Hepatocyte (in vitro differentiated cells): ENCODE data around the gene HLX. TPM values are rescaled to one million over a fixed set of nuclear protein-coding genes. Genes with fewer than 3 reads are reported as not detected.

Experiments used
- DNase-seq: peaks from one replicate; pipeline ENCODE4 v3.0.0-alpha.2; 2016; ENCODE audit warnings: low spot score
- H2AFZ ChIP-seq: fragments of 200-600 bp; sonication (generic); 2 replicates; pipeline ENCODE4 v1.6.0; 2016; ENCODE audit warnings: antibody characterized with exemption, mild to moderate bottlenecking
- H3K27ac ChIP-seq: fragments of 200-600 bp; sonication (generic); 2 replicates; pipeline ENCODE4 v1.5.1; 2016; ENCODE audit warnings: mild to moderate bottlenecking
- H3K27me3 ChIP-seq: fragments of 200-600 bp; sonication (generic); 2 replicates; pipeline ENCODE4 v1.6.1; 2016
- H3K36me3 ChIP-seq: fragments of 200-600 bp; sonication (generic); replicated peaks from 2 replicates; pipeline ENCODE4 v1.5.1; 2016; ENCODE audit warnings: low read depth; ENCODE audit not compliant: insufficient read depth
- H3K4me1 ChIP-seq: fragments of 200-600 bp; sonication (generic); 2 replicates; pipeline ENCODE4 v1.5.1; 2016; ENCODE audit warnings: mild to moderate bottlenecking, moderate library complexity; ENCODE audit not compliant: insufficient read depth
- H3K4me2 ChIP-seq: fragments of 200-600 bp; sonication (generic); 2 replicates; pipeline ENCODE4 v1.6.0; 2016
- H3K4me3 ChIP-seq: fragments of 200-600 bp; sonication (generic); 2 replicates; pipeline ENCODE4 v1.5.1; 2016; ENCODE audit warnings: mild to moderate bottlenecking
- H3K79me2 ChIP-seq: fragments of 200-600 bp; sonication (generic); 2 replicates; pipeline ENCODE4 v1.6.0; 2017; ENCODE audit warnings: mild to moderate bottlenecking
- H3K9me2 ChIP-seq: fragments of 200-600 bp; sonication (generic); replicated peaks from 2 replicates; pipeline ENCODE4 v1.6.0; 2017; ENCODE audit warnings: mild to moderate bottlenecking; ENCODE audit not compliant: insufficient read depth
- H3K9me3 ChIP-seq: fragments of 200-600 bp; sonication (generic); 2 replicates; pipeline ENCODE4 v1.5.1; 2016; ENCODE audit warnings: low read depth, mild to moderate bottlenecking
- H4K20me1 ChIP-seq: fragments of 200-600 bp; sonication (generic); 2 replicates; pipeline ENCODE4 v1.6.0; 2016; ENCODE audit warnings: mild to moderate bottlenecking; ENCODE audit not compliant: insufficient read depth, poor library complexity, severe bottlenecking
- EZH2 ChIP-seq: fragments of 200-600 bp; sonication (generic); IDR thresholded peaks from 2 replicates; pipeline ENCODE4 v1.6.1; 2016; ENCODE audit warnings: antibody characterized with exemption, mild to moderate bottlenecking, borderline replicate concordance
- EZH2phosphoT487 ChIP-seq: fragments of 200-600 bp; sonication (generic); IDR thresholded peaks from one replicate; pipeline ENCODE4 v1.6.1; 2018; ENCODE audit warnings: antibody characterized with exemption, mild to moderate bottlenecking, low read depth, moderate library complexity; ENCODE audit not compliant: unreplicated experiment, severe bottlenecking
- WGBS: methylation state at CpG from one replicate; pipeline ENCODE4 v1.1.6; 2016; ENCODE audit warnings: low lambda C conversion rate; ENCODE audit errors: missing lambda C conversion rate; 5-methylcytosine and 5-hydroxymethylcytosine counted together
- polyA plus RNA-seq: library from polyadenylated mRNA; unstranded; fragments of >200 nt; fragmentation: Nextera tagmentation; extraction: Ambion mirVana; gene quantifications from 2 replicates; pipeline ENCODE4 v1.2.1, GENCODE V29; 2016
- total RNA-seq: library from RNA; depleted of rRNA; stranded (reverse); fragments of >200 nt; gene quantifications from 2 replicates; pipeline ENCODE4 v1.2.3, GENCODE V29; 2014
- TF ChIP-seq, protein P1 (sequence below): fragments of 200-600 bp; sonication (generic); IDR thresholded peaks from 2 replicates; pipeline ENCODE4 v1.5.1; 2016; ENCODE audit warnings: antibody characterized with exemption, mild to moderate bottlenecking; ENCODE audit not compliant: poor library complexity

The HLX gene
- total and polyA plus RNA-seq, 2 experiments from 2014 or later, result 1.4 to 6.1 TPM

DNA sequence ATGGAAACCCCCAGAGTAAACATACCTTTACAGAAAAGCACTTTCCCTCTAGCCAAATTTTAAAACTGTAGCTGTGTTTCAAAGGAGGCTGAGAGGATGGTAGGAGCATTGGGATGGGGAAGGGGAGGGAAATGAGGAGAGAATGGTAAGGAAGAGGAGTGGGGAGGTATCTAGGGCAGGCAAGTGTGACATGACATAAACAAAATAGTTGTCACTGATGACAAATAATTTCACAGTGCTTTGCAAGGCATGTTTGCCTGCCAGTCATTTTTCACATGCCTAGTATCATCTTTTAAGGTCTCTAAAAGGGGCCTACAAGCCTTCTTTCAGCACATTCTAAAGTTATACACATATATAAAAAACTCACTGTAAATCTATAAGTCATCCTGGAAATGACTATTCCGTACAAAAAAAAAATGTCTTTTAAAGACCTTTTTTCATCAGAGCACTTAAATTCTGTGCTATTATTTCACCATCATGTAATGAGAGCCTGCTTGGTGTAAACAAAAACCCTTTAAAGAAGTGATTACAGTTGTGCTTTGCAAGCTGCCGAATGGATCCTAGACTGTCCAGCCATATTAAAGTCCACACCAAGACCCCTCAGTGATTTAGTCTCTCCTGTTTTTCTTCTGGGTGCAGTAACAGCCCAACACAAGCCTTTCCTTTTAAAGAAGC lies 38.4 kb downstream of the HLX start:
- no peak for DNase-seq
- H4K20me1 ChIP-seq, result no peaks in the 10 kb centered on the region
- peaks cover 19% of the 10 kb centered on the region for H3K27me3 ChIP-seq
- no peaks in the 10 kb centered on the region for H3K36me3 ChIP-seq
- TF ChIP-seq, protein P1, sequence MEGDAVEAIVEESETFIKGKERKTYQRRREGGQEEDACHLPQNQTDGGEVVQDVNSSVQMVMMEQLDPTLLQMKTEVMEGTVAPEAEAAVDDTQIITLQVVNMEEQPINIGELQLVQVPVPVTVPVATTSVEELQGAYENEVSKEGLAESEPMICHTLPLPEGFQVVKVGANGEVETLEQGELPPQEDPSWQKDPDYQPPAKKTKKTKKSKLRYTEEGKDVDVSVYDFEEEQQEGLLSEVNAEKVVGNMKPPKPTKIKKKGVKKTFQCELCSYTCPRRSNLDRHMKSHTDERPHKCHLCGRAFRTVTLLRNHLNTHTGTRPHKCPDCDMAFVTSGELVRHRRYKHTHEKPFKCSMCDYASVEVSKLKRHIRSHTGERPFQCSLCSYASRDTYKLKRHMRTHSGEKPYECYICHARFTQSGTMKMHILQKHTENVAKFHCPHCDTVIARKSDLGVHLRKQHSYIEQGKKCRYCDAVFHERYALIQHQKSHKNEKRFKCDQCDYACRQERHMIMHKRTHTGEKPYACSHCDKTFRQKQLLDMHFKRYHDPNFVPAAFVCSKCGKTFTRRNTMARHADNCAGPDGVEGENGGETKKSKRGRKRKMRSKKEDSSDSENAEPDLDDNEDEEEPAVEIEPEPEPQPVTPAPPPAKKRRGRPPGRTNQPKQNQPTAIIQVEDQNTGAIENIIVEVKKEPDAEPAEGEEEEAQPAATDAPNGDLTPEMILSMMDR, result no peak
- TF ChIP-seq EZH2phosphoT487 (no peak), EZH2 (no peak)
- no peak overlapping the region for H2AFZ ChIP-seq
- H3K9me3 ChIP-seq, result no peaks in the 10 kb centered on the region
- no peaks in the 10 kb centered on the region for H3K4me1 ChIP-seq
- no peak overlapping the region for H3K4me3 ChIP-seq
- H3K9me2 ChIP-seq, result no peaks in the 10 kb centered on the region
- H3K4me2 ChIP-seq, result no peak overlapping the region
- no peak overlapping the region for H3K27ac ChIP-seq
- WGBS, result 54% methylated on average over 2 of the region's 2 CpGs
- no peaks in the 10 kb centered on the region for H3K79me2 ChIP-seq

- Histone ChIP-seq H3K4me3 (no peak overlapping the region), H3K9me3 (no peaks in the 10 kb centered on the region), H3K27ac (no peak overlapping the region), H3K9me2 (no peaks in the 10 kb centered on the region), H3K27me3 (peaks cover 19% of the 10 kb centered on the region), H3K4me2 (no peak overlapping the region), H4K20me1 (no peaks in the 10 kb centered on the region), H3K79me2 (no peaks in the 10 kb centered on the region), H3K4me1 (no peaks in the 10 kb centered on the region), H3K36me3 (no peaks in the 10 kb centered on the region), H2AFZ (no peak overlapping the region)
- TF ChIP-seq EZH2phosphoT487, result peak; percentile 49
- TF ChIP-seq, protein P1, result no peak
- DNase-seq, result no peak
- WGBS, result 7% methylated on average over 1 of the region's 1 CpG
These were observed 39.2 kb downstream of the HLX start for GRCh38 chr1:220918285-220918951.

DNA sequence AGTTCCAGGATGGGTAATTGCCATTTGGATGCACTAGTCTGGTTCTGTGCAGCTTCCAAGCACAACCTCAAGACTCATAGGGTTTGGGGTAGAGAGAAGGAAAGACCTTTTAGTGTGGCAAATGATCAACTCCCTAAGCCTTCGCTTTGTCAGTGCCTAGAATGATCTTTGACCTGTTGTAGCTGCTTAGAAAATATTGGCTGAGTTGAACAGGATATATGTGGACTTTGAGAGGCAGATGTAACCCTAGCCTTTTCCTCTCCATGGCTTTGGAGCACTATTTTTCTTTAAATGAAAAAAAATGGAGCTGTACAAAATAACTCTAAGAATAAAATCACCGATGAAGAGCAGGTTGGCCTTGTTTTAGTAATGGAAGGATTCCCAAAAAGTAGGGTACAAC lies 41.7 kb downstream of the HLX start:
- no peaks in the 10 kb centered on the region for H3K4me1 ChIP-seq
- WGBS, result 82% methylated on average over 2 of the region's 2 CpGs
- no peak overlapping the region for H2AFZ ChIP-seq
- no peaks in the 10 kb centered on the region for H3K9me2 ChIP-seq
- H3K27ac ChIP-seq, result no peak overlapping the region
- H4K20me1 ChIP-seq, result no peaks in the 10 kb centered on the region
- H3K79me2 ChIP-seq, result no peaks in the 10 kb centered on the region
- peaks cover 18% of the 10 kb centered on the region for H3K27me3 ChIP-seq
- TF ChIP-seq EZH2, result no peak
- TF ChIP-seq EZH2phosphoT487, result no peak
- TF ChIP-seq, protein P1, result no peak
- DNase-seq, result no peak
- H3K9me3 ChIP-seq, result no peaks in the 10 kb centered on the region
- no peak overlapping the region for H3K4me3 ChIP-seq
- H3K36me3 ChIP-seq, result no peaks in the 10 kb centered on the region
- no peak overlapping the region for H3K4me2 ChIP-seq
